SK-N-SH (cell line): Measurements from ENCODE around the gene ACIN1. TPM values are rescaled to one million over a fixed set of nuclear protein-coding genes. Genes with fewer than 3 reads are reported as not detected.
A peak's percentile ranks its signal among the peaks of the same experiment; 100 is the strongest.

Experiments used
- CTCF ChIA-PET: fragments of 300-600, 350-600 bp; formaldehyde crosslinking; extraction: SDS; loops from one replicate; lab custom pipeline; 2021; lab: Yijun Ruan, JAX
- POLR2A ChIA-PET: fragments of 350-600 bp; sonication (Branson Sonifier 250); formaldehyde crosslinking; extraction: SDS; loops from one replicate; lab custom pipeline; 2020; ENCODE audit warnings: antibody characterized with exemption, inconsistent platforms; lab: Yijun Ruan, JAX
- DNase-seq: peaks from one replicate; pipeline ENCODE4 v3.0.0; 2012
- H2AFZ ChIP-seq: fragments of 200-600 bp; sonication (generic); 2 replicates; pipeline ENCODE4 v1.8.1; 2016; ENCODE audit warnings: antibody characterized with exemption, mild to moderate bottlenecking, low read depth
- H3F3A ChIP-seq: fragments of 200-600 bp; sonication (generic); replicated peaks from 2 replicates; pipeline ENCODE3; 2016; ENCODE audit warnings: antibody characterized with exemption, mild to moderate bottlenecking; ENCODE audit not compliant: insufficient read depth
- H3K27ac ChIP-seq, 2 experiments: fragments of 200-500 bp in 1 of 2; fragments of 200-600 bp in 1 of 2; sonication (Bioruptor generic) in 1 of 2; sonication (generic), shearing (Covaris generic) in 1 of 2; 2 replicates each; pipeline versions ENCODE4 v1.5.1 to v1.6.1; 2014 to 2016; ENCODE audit warnings: low read depth in 2 of 2, inconsistent platforms in 1 of 2, low read length in 1 of 2, mild to moderate bottlenecking in 1 of 2, mixed read lengths in 1 of 2
- H3K27me3 ChIP-seq: fragments of 200-600 bp; sonication (generic), shearing (Covaris generic); 2 replicates; pipeline ENCODE4 v1.6.1; 2016; ENCODE audit warnings: mixed run types; ENCODE audit not compliant: insufficient read depth
- H3K36me3 ChIP-seq, 2 experiments: fragments of 200-500 bp in 1 of 2; fragments of 200-600 bp in 1 of 2; sonication (Bioruptor generic) in 1 of 2; sonication (generic) in 1 of 2; replicated peaks in 1 of 2; 2 replicates each; pipeline versions ENCODE3 to v1.5.1; 2014 to 2016; ENCODE audit warnings: low read length in 1 of 2, mild to moderate bottlenecking in 1 of 2; ENCODE audit not compliant: insufficient read depth in 2 of 2, control insufficient read depth in 1 of 2
- H3K4me1 ChIP-seq, 2 experiments: fragments of 200-500 bp in 1 of 2; fragments of 200-600 bp in 1 of 2; sonication (Bioruptor generic) in 1 of 2; sonication (generic), shearing (Covaris generic) in 1 of 2; 2 replicates each; pipeline versions ENCODE4 v1.5.1 to v1.6.1; 2014 to 2016; ENCODE audit warnings: low read depth in 1 of 2, low read length in 1 of 2, mixed run types in 1 of 2; ENCODE audit not compliant: insufficient read depth in 2 of 2, control insufficient read depth in 1 of 2
- H3K4me2 ChIP-seq: fragments of 200-600 bp; sonication (generic), shearing (Covaris generic); 2 replicates; pipeline ENCODE4 v1.6.1; 2017; ENCODE audit warnings: mixed run types
- H3K4me3 ChIP-seq, 2 experiments: fragments of 200-500 bp in 1 of 2; fragments of 200-600 bp in 1 of 2; sonication (Bioruptor generic) in 1 of 2; sonication (generic), shearing (Covaris generic) in 1 of 2; 2 replicates each; pipeline versions ENCODE4 v1.5.1 to v1.8.1; 2014 to 2016; ENCODE audit warnings: low read depth in 2 of 2, inconsistent platforms in 1 of 2, low read length in 1 of 2, mild to moderate bottlenecking in 1 of 2, mixed read lengths in 1 of 2, moderate library complexity in 1 of 2
- H3K79me2 ChIP-seq: fragments of 200-600 bp; sonication (generic); 2 replicates; pipeline ENCODE4 v1.8.1; 2017; ENCODE audit warnings: mild to moderate bottlenecking; ENCODE audit not compliant: insufficient read depth
- H3K9ac ChIP-seq: fragments of 200-600 bp; sonication (generic); 2 replicates; pipeline ENCODE4 v1.6.1; 2017; ENCODE audit warnings: mixed run types
- H3K9me2 ChIP-seq: fragments of 200-600 bp; sonication (generic); 2 replicates; pipeline ENCODE4 v1.6.1; 2017; ENCODE audit warnings: mixed run types
- H3K9me3 ChIP-seq: fragments of 200-600 bp; sonication (generic); 2 replicates; pipeline ENCODE4 v1.6.1; 2017; ENCODE audit warnings: mixed run types, mild to moderate bottlenecking, moderate library complexity
- H4K20me1 ChIP-seq: fragments of 200-600 bp; sonication (generic); 2 replicates; pipeline ENCODE4 v1.6.1; 2017; ENCODE audit warnings: mild to moderate bottlenecking, mixed run types; ENCODE audit not compliant: insufficient read depth
- ELF1 ChIP-seq: IDR thresholded peaks from 2 replicates; pipeline ENCODE4 v1.4.0; 2012
- FOSL2 ChIP-seq: IDR thresholded peaks from 2 replicates; pipeline ENCODE4 v1.4.0; 2012; ENCODE audit warnings: low read depth, mild to moderate bottlenecking, moderate library complexity, borderline replicate concordance
- FOXJ3 ChIP-seq: sonication (generic); formaldehyde crosslinking; IDR thresholded peaks from 2 replicates; pipeline ENCODE4 v1.5.1; 2020; ENCODE audit warnings: mild to moderate bottlenecking, missing genetic modification reagents
- FOXM1 ChIP-seq: IDR thresholded peaks from 2 replicates; pipeline ENCODE4 v1.4.0; 2012; ENCODE audit warnings: low read depth, mild to moderate bottlenecking
- MXI1 ChIP-seq: IDR thresholded peaks from 2 replicates; pipeline ENCODE4 v1.6.1; 2012; ENCODE audit warnings: mild to moderate bottlenecking, low read depth, low read length, improper control_type of control experiment
- RXRA ChIP-seq: IDR thresholded peaks from 2 replicates; pipeline ENCODE4 v1.4.0; 2012; ENCODE audit warnings: low read depth, mild to moderate bottlenecking, borderline replicate concordance
- SIN3A ChIP-seq: IDR thresholded peaks from 2 replicates; pipeline ENCODE4 v1.6.1; 2012; ENCODE audit warnings: low read depth, mild to moderate bottlenecking, low read length, moderate library complexity, borderline replicate concordance
- TAF1 ChIP-seq: IDR thresholded peaks from 2 replicates; pipeline ENCODE4 v1.6.1; 2012; ENCODE audit warnings: low read depth, mild to moderate bottlenecking, low read length, moderate library complexity, borderline replicate concordance
- YY1 ChIP-seq: IDR thresholded peaks from 2 replicates; pipeline ENCODE4 v1.4.0; 2012; ENCODE audit warnings: low read depth, mild to moderate bottlenecking
- WGBS: methylation state at CpG from one replicate; pipeline ENCODE4 v1.1.6; 2017; ENCODE audit warnings: low lambda C conversion rate; 5-methylcytosine and 5-hydroxymethylcytosine counted together
- polyA plus RNA-seq, 3 experiments: library from polyadenylated mRNA; depleted of rRNA; stranded (reverse); fragments of >200 nt; gene quantifications; 2 replicates each; pipeline ENCODE4 v1.2.3, GENCODE V29; 2012
- TF ChIP-seq, protein P1 (sequence below): IDR thresholded peaks from 2 replicates; pipeline ENCODE4 v1.4.0; 2012; ENCODE audit warnings: low read depth
- TF ChIP-seq, protein P2 (sequence below): fragments of 150-350 bp; IDR thresholded peaks from 2 replicates; pipeline ENCODE4 v1.6.1; 2016; ENCODE audit warnings: mild to moderate bottlenecking, low read depth, low read length
- TF ChIP-seq, protein P3 (sequence below): IDR thresholded peaks from 2 replicates; pipeline ENCODE4 v1.4.0; 2012; ENCODE audit warnings: low read depth, borderline replicate concordance

ACIN1 gene
- polyA plus RNA-seq, 1 of the 3 experiments (the other 2 are of a cell fraction): 159 TPM

DNA sequence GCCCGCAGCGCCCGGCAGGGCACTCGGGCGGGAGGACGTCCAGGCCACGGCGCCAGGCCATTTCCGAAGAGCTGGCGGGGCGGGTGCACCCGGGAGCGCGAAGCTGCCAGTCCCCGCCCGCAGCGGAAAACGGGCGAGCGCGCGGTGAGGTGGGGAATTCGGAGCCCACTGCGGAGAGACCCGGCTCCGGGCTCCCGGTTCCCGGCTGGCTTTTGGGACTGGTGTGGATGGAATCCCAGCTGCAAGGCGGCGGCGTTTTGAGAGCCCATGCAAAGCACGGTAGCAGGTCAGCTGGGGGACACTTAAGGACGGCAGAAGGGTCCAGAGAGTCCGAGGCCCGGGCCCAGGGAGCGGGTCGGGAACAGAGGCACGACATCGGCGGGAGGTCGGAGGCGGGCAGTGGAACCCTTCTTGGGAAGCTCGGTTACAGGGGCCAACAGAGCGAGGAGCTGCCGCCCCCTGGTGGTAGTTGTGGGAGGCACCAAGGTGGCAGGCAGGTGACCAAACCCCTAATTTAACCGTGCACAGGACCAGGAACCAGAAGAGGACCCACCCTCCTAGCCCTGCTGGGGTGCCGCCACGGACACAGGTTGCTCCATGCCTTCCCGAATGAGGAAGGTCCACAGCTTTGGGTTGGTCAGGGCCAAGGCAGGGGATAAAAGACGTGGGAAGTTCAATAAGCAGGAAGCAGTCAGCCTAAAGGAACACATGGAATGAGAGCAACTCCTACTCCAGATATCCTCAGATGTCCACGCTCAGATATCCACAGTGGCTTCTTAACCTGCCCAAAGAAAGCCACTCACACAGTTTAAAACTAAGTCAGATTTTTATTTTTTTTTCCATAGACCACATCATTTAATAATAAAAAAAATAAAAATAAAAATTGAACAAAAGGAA lies 36.9 kb downstream of the ACIN1 start (continued):
- TF ChIP-seq TAF1 (no peak), FOSL2 (no peak), SIN3A (no peak; the same call in 1 of the 2 replicates), YY1 (no peak), FOXJ3 (CRISPR knock-in tag) (peak; percentile 30; the same call in 1 of the 2 replicates), RXRA (no peak)
- TF ChIP-seq, protein P1, sequence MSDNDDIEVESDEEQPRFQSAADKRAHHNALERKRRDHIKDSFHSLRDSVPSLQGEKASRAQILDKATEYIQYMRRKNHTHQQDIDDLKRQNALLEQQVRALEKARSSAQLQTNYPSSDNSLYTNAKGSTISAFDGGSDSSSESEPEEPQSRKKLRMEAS: 0 out of 2 replicates have a peak, but pooled peaks have one; percentile 22
- TF ChIP-seq, protein P2, sequence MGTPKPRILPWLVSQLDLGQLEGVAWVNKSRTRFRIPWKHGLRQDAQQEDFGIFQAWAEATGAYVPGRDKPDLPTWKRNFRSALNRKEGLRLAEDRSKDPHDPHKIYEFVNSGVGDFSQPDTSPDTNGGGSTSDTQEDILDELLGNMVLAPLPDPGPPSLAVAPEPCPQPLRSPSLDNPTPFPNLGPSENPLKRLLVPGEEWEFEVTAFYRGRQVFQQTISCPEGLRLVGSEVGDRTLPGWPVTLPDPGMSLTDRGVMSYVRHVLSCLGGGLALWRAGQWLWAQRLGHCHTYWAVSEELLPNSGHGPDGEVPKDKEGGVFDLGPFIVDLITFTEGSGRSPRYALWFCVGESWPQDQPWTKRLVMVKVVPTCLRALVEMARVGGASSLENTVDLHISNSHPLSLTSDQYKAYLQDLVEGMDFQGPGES: no peak
- TF ChIP-seq, protein P3, sequence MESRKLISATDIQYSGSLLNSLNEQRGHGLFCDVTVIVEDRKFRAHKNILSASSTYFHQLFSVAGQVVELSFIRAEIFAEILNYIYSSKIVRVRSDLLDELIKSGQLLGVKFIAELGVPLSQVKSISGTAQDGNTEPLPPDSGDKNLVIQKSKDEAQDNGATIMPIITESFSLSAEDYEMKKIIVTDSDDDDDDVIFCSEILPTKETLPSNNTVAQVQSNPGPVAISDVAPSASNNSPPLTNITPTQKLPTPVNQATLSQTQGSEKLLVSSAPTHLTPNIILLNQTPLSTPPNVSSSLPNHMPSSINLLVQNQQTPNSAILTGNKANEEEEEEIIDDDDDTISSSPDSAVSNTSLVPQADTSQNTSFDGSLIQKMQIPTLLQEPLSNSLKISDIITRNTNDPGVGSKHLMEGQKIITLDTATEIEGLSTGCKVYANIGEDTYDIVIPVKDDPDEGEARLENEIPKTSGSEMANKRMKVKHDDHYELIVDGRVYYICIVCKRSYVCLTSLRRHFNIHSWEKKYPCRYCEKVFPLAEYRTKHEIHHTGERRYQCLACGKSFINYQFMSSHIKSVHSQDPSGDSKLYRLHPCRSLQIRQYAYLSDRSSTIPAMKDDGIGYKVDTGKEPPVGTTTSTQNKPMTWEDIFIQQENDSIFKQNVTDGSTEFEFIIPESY: no peak

DNA sequence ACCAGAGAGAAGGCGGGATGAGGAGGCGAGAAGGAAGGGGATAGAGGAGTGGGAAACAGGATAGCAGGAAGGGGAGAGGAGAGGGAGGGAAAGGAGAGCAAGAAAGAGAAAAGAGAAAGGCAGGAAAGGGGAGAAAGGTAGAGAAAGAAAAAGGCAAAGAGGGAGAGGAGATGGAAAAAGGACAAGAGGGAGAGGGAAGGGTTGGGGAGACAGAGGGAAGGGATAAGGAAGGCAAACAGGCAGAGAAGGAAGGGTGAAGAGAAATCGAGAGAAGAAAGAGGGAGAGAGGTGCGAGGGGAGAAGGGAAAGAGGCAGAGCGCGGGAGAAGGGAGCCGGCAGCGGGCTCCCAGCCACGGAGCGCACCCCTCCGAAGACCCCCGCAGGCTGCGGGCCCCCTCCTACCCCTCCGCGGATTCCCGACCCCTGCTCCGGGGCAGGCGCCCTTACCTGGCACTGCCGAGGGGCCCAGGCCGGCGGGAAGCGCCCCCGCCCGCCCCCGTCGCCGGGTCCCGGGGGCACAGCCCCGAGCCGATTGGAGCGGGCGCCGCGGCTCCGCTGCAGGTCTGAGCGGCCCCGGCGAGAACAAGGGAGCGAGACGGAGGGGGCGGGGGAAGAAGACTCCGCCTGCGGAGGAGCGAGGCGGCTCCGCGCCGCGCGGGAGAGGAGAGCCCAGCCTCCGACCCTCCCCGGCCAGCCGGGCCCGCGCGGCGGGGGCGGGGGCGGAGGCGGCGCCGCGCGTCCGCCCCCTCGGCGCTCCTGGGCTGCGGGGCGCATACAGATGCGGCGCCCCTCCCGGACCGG lies 37.8 kb downstream of the ACIN1 start, which contains the start of gene CDH24:
TSS of gene CDH24 (minus strand) at position 565 of the 801 bp plus-strand sequence. CDS start 1,787 bp downstream, outside the sequence.
- peak within 1 kb of the TSS; percentile 65 for H3K9ac ChIP-seq
- H2AFZ ChIP-seq: peak within 1 kb of the TSS; percentile 78; the same call in 1 of the 2 replicates
- peak; percentile 90 for DNase-seq

More for the DNA sequence above, 37.8 kb downstream of the ACIN1 start, which contains the start of gene CDH24:
- WGBS: 10% methylated on average over 13 of the region's 73 CpGs
- Histone ChIP-seq H3K4me1 (peaks cover 19 to 26% of the 10 kb centered on the region in 2 experiments; a peak in 3 of 4 replicates), H3K9me3 (no peaks in the 10 kb centered on the region), H3K4me2 (peak within 1 kb of the TSS; percentile 99), H3K27ac (peak within 1 kb of the TSS; percentile 62 to 90; a peak in 3 of 4 replicates), H3K4me3 (peak within 1 kb of the TSS; percentile 62 to 82), H3K36me3 (peaks cover 20 to 31% of the 10 kb centered on the region in 2 experiments), H3K27me3 (no peaks in the 10 kb centered on the region), H3F3A (peaks cover 38% of the 10 kb centered on the region), H4K20me1 (no peaks in the 10 kb centered on the region; the same call in 1 of the 2 replicates), H3K79me2 (peaks cover 15% of the 10 kb centered on the region; the same call in 1 of the 2 replicates), H3K9me2 (no peaks in the 10 kb centered on the region)
- ChIA-PET POLR2A (interaction anchor here (0.9 to 3.9 kb wide), 11 partner anchors 38 to 80 kb away, joined by 3 to 33 read pairs (median 7); partner anchors contain the start of genes ACIN1, AJUBA and C14orf119), CTCF (interaction anchor here (0.6 to 33.1 kb wide), 43 partner anchors 11 to 500 kb away, joined by 3 to 1566 read pairs (median 6); partner anchors contain the start of genes ACIN1, AJUBA, C14orf119 and HOMEZ)
- no peak for TF ChIP-seq ELF1
- no peak for TF ChIP-seq FOXM1
- peak; percentile 68 for TF ChIP-seq TAF1
- peak; percentile 29 for TF ChIP-seq MXI1
- TF ChIP-seq SIN3A: 0 out of 2 replicates have a peak, but pooled peaks have one; percentile 16
